ENCODE results near the gene USP37.

The USP37 gene

DNA sequence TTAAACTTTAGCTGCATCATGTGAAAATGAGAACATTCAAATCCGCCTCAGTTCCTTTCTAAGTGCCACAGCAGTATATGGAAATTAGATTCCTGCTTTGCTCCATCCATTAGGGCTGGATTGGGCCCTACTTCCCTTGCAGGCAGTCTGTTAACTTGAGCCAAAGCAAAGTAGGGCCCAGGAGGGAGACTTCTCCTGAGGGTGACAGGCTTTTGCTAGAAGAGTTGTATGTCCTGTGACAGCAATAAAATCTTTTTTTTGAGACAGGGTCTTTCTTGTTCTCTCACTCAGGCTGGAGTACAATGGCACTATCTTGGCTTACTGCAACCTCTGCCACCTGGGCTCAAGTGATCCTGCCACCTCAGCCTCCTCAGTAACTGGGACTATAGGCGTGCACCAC is 121.1 kb downstream of the USP37 start:
- Histone ChIP-seq H3K27me3 (ENCODE audit: low read length) (no peaks in the 10 kb centered on the region), H3F3A (ENCODE audit: insufficient read depth) (no peaks in the 10 kb centered on the region), H3K4me3 (ENCODE audit: insufficient read depth, low read length, poor library complexity, severe bottlenecking) (no peak overlapping the region), H3K36me3 (ENCODE audit: low read length) (no peaks in the 10 kb centered on the region), H3K4me2 (ENCODE audit: low read depth, low read length, poor library complexity, severe bottlenecking) (no peak overlapping the region), H3K9me2 (replicated peaks; ENCODE audit: insufficient read depth, low read length) (no peaks in the 10 kb centered on the region), H3K9ac (ENCODE audit: low read length) (no peak overlapping the region), H4K20me1 (ENCODE audit: low read depth, low read length) (no peaks in the 10 kb centered on the region), H3K27ac (ENCODE audit: low read depth, low read length) (no peak overlapping the region), H3K79me2 (ENCODE audit: insufficient read depth, low read length) (no peaks in the 10 kb centered on the region), H2AFZ (ENCODE audit: low read depth, low read length, severe bottlenecking) (no peak overlapping the region), H3K9me3 (ENCODE audit: insufficient read depth, low read length) (no peaks in the 10 kb centered on the region)
- TF ChIP-seq, protein P1, sequence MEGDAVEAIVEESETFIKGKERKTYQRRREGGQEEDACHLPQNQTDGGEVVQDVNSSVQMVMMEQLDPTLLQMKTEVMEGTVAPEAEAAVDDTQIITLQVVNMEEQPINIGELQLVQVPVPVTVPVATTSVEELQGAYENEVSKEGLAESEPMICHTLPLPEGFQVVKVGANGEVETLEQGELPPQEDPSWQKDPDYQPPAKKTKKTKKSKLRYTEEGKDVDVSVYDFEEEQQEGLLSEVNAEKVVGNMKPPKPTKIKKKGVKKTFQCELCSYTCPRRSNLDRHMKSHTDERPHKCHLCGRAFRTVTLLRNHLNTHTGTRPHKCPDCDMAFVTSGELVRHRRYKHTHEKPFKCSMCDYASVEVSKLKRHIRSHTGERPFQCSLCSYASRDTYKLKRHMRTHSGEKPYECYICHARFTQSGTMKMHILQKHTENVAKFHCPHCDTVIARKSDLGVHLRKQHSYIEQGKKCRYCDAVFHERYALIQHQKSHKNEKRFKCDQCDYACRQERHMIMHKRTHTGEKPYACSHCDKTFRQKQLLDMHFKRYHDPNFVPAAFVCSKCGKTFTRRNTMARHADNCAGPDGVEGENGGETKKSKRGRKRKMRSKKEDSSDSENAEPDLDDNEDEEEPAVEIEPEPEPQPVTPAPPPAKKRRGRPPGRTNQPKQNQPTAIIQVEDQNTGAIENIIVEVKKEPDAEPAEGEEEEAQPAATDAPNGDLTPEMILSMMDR (IDR thresholded peaks at IDR 0.05; ENCODE audit: insufficient read depth, low read length, poor library complexity, severe bottlenecking), result no peak
- TF ChIP-seq EZH2phosphoT487 (conservative IDR thresholded peaks at IDR 0.05; ENCODE audit: low read length), result no peak

DNA sequence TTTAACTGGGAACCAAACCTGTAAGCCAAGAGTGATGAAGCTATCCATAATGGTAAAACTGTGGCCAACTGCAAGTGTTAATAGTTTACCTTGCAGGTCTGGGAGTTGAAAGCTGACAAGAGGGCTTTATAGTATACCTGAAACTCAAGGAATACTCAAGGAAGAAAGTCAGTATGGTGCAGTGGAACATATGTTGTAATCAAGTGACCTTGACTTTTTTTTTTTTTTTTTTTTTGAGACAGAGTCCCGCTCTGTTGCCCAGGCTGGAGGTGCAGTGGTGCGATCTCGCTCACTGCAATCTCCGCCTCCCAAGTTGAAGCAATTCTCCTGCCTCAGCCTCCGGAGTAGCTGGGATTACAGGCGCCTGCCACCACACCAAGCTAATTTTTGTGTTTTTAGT is 121.6 kb downstream of the USP37 start:
- no peaks in the 10 kb centered on the region for H3K9me3 ChIP-seq (ENCODE audit: insufficient read depth, low read length)
- no peak for TF ChIP-seq EZH2phosphoT487 (conservative IDR thresholded peaks at IDR 0.05; ENCODE audit: low read length)
- TF ChIP-seq, protein P1 (IDR thresholded peaks at IDR 0.05; ENCODE audit: insufficient read depth, low read length, poor library complexity, severe bottlenecking), result no peak
- no peaks in the 10 kb centered on the region for H3K9me2 ChIP-seq (replicated peaks; ENCODE audit: insufficient read depth, low read length)
- no peak overlapping the region for H3K9ac ChIP-seq (ENCODE audit: low read length)
- no peak overlapping the region for H3K4me2 ChIP-seq (ENCODE audit: low read depth, low read length, poor library complexity, severe bottlenecking)
- H3K27me3 ChIP-seq (ENCODE audit: low read length), result no peaks in the 10 kb centered on the region
- no peak overlapping the region for H3K27ac ChIP-seq (ENCODE audit: low read depth, low read length)
- H3F3A ChIP-seq (ENCODE audit: insufficient read depth), result no peaks in the 10 kb centered on the region
- no peaks in the 10 kb centered on the region for H3K79me2 ChIP-seq (ENCODE audit: insufficient read depth, low read length)
- no peaks in the 10 kb centered on the region for H3K36me3 ChIP-seq (ENCODE audit: low read length)
- H2AFZ ChIP-seq (ENCODE audit: low read depth, low read length, severe bottlenecking), result no peak overlapping the region
- H4K20me1 ChIP-seq (ENCODE audit: low read depth, low read length), result no peaks in the 10 kb centered on the region
- H3K4me3 ChIP-seq (ENCODE audit: insufficient read depth, low read length, poor library complexity, severe bottlenecking), result no peak overlapping the region

DNA sequence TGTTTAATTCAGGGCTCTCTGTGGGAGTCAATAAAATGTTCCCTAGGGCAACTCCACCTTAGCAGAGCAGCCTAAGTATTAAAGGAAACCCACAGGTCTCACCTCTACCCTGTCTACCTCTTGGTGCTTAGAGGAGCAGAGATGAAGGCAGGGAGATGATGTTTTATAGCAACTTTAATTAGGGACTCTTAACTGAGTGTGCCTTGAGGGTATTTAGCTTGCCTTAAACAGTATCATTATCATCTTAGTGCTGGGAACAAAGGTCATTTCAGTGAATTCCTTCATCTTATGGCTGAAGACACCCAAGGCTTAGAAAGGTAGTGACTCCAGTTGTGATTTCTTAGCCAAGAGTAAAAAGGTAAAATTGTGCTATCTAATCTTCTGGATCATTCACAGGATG is 122.5 kb downstream of the USP37 start:
- TF ChIP-seq, protein P1 (IDR thresholded peaks at IDR 0.05; ENCODE audit: insufficient read depth, low read length, poor library complexity, severe bottlenecking), result no peak
- TF ChIP-seq EZH2phosphoT487 (conservative IDR thresholded peaks at IDR 0.05; ENCODE audit: low read length), result no peak
- H3K4me3 ChIP-seq (ENCODE audit: insufficient read depth, low read length, poor library complexity, severe bottlenecking), result no peak overlapping the region
- H4K20me1 ChIP-seq (ENCODE audit: low read depth, low read length), result no peaks in the 10 kb centered on the region
- H3K9me3 ChIP-seq (ENCODE audit: insufficient read depth, low read length), result no peaks in the 10 kb centered on the region
- H3F3A ChIP-seq (ENCODE audit: insufficient read depth), result no peaks in the 10 kb centered on the region
- no peaks in the 10 kb centered on the region for H3K79me2 ChIP-seq (ENCODE audit: insufficient read depth, low read length)
- H3K4me2 ChIP-seq (ENCODE audit: low read depth, low read length, poor library complexity, severe bottlenecking), result no peak overlapping the region
- no peaks in the 10 kb centered on the region for H3K36me3 ChIP-seq (ENCODE audit: low read length)
- no peak overlapping the region for H3K27ac ChIP-seq (ENCODE audit: low read depth, low read length)
- no peak overlapping the region for H2AFZ ChIP-seq (ENCODE audit: low read depth, low read length, severe bottlenecking)
- H3K9ac ChIP-seq (ENCODE audit: low read length), result no peak overlapping the region
- H3K9me2 ChIP-seq (replicated peaks; ENCODE audit: insufficient read depth, low read length), result no peaks in the 10 kb centered on the region
- no peaks in the 10 kb centered on the region for H3K27me3 ChIP-seq (ENCODE audit: low read length)
